ENCODE data around the gene TMEM214.

DNA sequence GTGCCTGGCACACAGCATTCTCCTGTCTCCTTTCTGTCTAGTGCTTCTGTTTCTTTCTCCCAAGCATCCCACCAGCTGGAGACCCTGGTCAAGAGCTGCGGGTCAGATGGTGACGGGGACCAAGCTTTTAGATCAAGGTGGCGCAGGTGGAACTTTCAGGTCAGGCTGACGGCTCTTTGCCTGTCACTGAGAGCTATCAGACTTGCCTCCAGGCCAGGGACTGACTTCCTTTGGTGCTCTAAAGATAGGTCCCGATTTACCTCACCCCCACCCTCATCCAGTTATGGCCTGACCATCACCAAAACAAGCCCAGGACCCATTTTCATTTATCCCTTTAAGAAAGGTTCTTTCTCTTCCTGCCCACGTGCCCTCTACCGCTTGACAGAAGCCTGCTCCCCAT, 44.5 kb downstream of the TMEM214 start:
- TF ChIP-seq CTCF (IDR thresholded peaks at IDR 0.05) (no peak), POLR2A (IDR thresholded peaks at IDR 0.05) (no peak)
